ENCODE results near the gene GABARAPL1. TPM values are rescaled to one million over a fixed set of nuclear protein-coding genes. Genes with fewer than 3 reads are reported as not detected.
"Not testable (repeated sequence)": the region's sequence is repeated elsewhere in the genome, so short reads cannot be mapped to it uniquely, and the experiment has no call there.

Gene GABARAPL1
- polyA plus RNA-seq, 1 donor from 2014 or later: 213 TPM

- Histone ChIP-seq H3K9me2 (ENCODE audit: insufficient read depth, low read length) (no peaks in the 10 kb centered on the region), H3K4me2 (ENCODE audit: low read length) (peak overlapping the region; percentile 57), H4K20me1 (ENCODE audit: insufficient read depth) (no peaks in the 10 kb centered on the region), H2AFZ (ENCODE audit: low read depth, low read length) (no peak overlapping the region), H3K9ac (ENCODE audit: low read length) (no peak overlapping the region), H3K9me3 (ENCODE audit: low read length) (no peaks in the 10 kb centered on the region), H3K27ac (ENCODE audit: low read length) (no peak overlapping the region), H3K36me3 (ENCODE audit: insufficient read depth, low read length) (no peaks in the 10 kb centered on the region), H3K79me2 (replicated peaks; ENCODE audit: insufficient read depth, low read length) (peaks cover 27% of the 10 kb centered on the region), H3F3A (ENCODE audit: insufficient read depth, low read length, poor library complexity, severe bottlenecking) (no peaks in the 10 kb centered on the region), H3K27me3 (ENCODE audit: insufficient read depth, low read depth, low read length) (no peaks in the 10 kb centered on the region), H3K4me3 (ENCODE audit: low read length) (peak overlapping the region; percentile 96)
- TF ChIP-seq TAF1 (IDR thresholded peaks at IDR 0.05; ENCODE audit: low read depth): no peak
- TF ChIP-seq SMC3 (conservative IDR thresholded peaks at IDR 0.05; ENCODE audit: poor library complexity): no peak
- no peak for TF ChIP-seq REST (IDR thresholded peaks at IDR 0.05; ENCODE audit: borderline replicate concordance)
- TF ChIP-seq EP300 (conservative IDR thresholded peaks at IDR 0.05; ENCODE audit: poor library complexity, severe bottlenecking): no peak
- no peak for TF ChIP-seq CTCF (IDR thresholded peaks at IDR 0.05; ENCODE audit: poor library complexity, severe bottlenecking)
- TF ChIP-seq MXI1 (conservative IDR thresholded peaks at IDR 0.05; ENCODE audit: poor library complexity, severe bottlenecking): no peak
- no peak for TF ChIP-seq EZH2 (IDR thresholded peaks at IDR 0.05; ENCODE audit: borderline replicate concordance, insufficient read depth, low read length, poor library complexity, severe bottlenecking)
- no peak for TF ChIP-seq POLR2AphosphoS5 (IDR thresholded peaks at IDR 0.05)
- no peak for TF ChIP-seq RAD21 (conservative IDR thresholded peaks at IDR 0.05)
Observed at GRCh38 chr12:10215436-10215835, 2.8 kb downstream of the GABARAPL1 start.

- H3K9me2 ChIP-seq (ENCODE audit: insufficient read depth, low read length); H3K9me3 ChIP-seq (ENCODE audit: low read length); H3K27me3 ChIP-seq (ENCODE audit: insufficient read depth, low read depth, low read length); H2AFZ ChIP-seq (ENCODE audit: low read depth, low read length); H4K20me1 ChIP-seq (ENCODE audit: insufficient read depth); H3K4me3 ChIP-seq (ENCODE audit: low read length); H3F3A ChIP-seq (ENCODE audit: insufficient read depth, low read length, poor library complexity, severe bottlenecking); H3K4me2 ChIP-seq (ENCODE audit: low read length); H3K9ac ChIP-seq (ENCODE audit: low read length); H3K27ac ChIP-seq (ENCODE audit: low read length); H3K36me3 ChIP-seq (ENCODE audit: insufficient read depth, low read length): not testable (repeated sequence)
- H3K79me2 ChIP-seq (replicated peaks; ENCODE audit: insufficient read depth, low read length): peaks cover 27% of the 10 kb centered on the region
Observed at GRCh38 chr12:10215946-10216345, 3.3 kb downstream of the GABARAPL1 start.

- H3K36me3 ChIP-seq (ENCODE audit: insufficient read depth, low read length): peaks cover 8% of the 10 kb centered on the region
- H2AFZ ChIP-seq (ENCODE audit: low read depth, low read length): no peak overlapping the region
- TF ChIP-seq REST (IDR thresholded peaks at IDR 0.05; ENCODE audit: borderline replicate concordance): no peak
- no peak for TF ChIP-seq MXI1 (conservative IDR thresholded peaks at IDR 0.05; ENCODE audit: poor library complexity, severe bottlenecking)
- TF ChIP-seq CTCF (IDR thresholded peaks at IDR 0.05; ENCODE audit: poor library complexity, severe bottlenecking): no peak
- TF ChIP-seq TAF1 (IDR thresholded peaks at IDR 0.05; ENCODE audit: low read depth): no peak
- TF ChIP-seq EZH2 (IDR thresholded peaks at IDR 0.05; ENCODE audit: borderline replicate concordance, insufficient read depth, low read length, poor library complexity, severe bottlenecking): no peak
- TF ChIP-seq EP300 (conservative IDR thresholded peaks at IDR 0.05; ENCODE audit: poor library complexity, severe bottlenecking): no peak
- no peak for TF ChIP-seq SMC3 (conservative IDR thresholded peaks at IDR 0.05; ENCODE audit: poor library complexity)
- no peak for TF ChIP-seq RAD21 (conservative IDR thresholded peaks at IDR 0.05)
- no peak for TF ChIP-seq POLR2AphosphoS5 (IDR thresholded peaks at IDR 0.05)
- no peaks in the 10 kb centered on the region for H3K27me3 ChIP-seq (ENCODE audit: insufficient read depth, low read depth, low read length)
- H3K9me2 ChIP-seq (ENCODE audit: insufficient read depth, low read length): no peaks in the 10 kb centered on the region
- H3K9ac ChIP-seq (ENCODE audit: low read length): no peak overlapping the region
- H3K4me3 ChIP-seq (ENCODE audit: low read length): no peak overlapping the region
- no peak overlapping the region for H3K4me2 ChIP-seq (ENCODE audit: low read length)
- H3K79me2 ChIP-seq (replicated peaks; ENCODE audit: insufficient read depth, low read length): peaks cover 27% of the 10 kb centered on the region
- H3K27ac ChIP-seq (ENCODE audit: low read length): no peak overlapping the region
- H3F3A ChIP-seq (ENCODE audit: insufficient read depth, low read length, poor library complexity, severe bottlenecking): no peaks in the 10 kb centered on the region
- H3K9me3 ChIP-seq (ENCODE audit: low read length): no peaks in the 10 kb centered on the region
- H4K20me1 ChIP-seq (ENCODE audit: insufficient read depth): peaks cover 3% of the 10 kb centered on the region
Observed at GRCh38 chr12:10218021-10218420, 5.3 kb downstream of the GABARAPL1 start.

All from neural cell (in vitro differentiated cells).